HepG2 (cell line): Measurements from ENCODE around the gene TRIP6. TPM values are rescaled to one million over a fixed set of nuclear protein-coding genes. Genes with fewer than 3 reads are reported as not detected.

ENCODE experiments used
- ATAC-seq: fragments of 200-7000 bp; cut with Tn5 transposase; 3 replicates; pipeline ENCODE4 v1.9.1; 2020; ENCODE audit warnings: mild to moderate bottlenecking, moderate library complexity
- BruUV-seq: library from RNA; stranded (reverse); fragments of 400-500 nt; replicated peaks from 2 replicates; lab custom pipeline; 2021; lab: Mats Ljungman, UMichigan
- CTCF ChIA-PET: fragments of 300-600 bp; formaldehyde crosslinking; extraction: SDS; loops from one replicate; lab custom pipeline; 2021; ENCODE audit warnings: low total read pairs, inconsistent platforms, low intra/inter-chr PET ratio; lab: Yijun Ruan, JAX
- POLR2A ChIA-PET: fragments of 350-600 bp; sonication (Branson Sonifier 250); formaldehyde crosslinking; loops from one replicate; lab custom pipeline; 2020; ENCODE audit warnings: antibody characterized with exemption, inconsistent platforms; lab: Yijun Ruan, JAX
- DNase-seq: peaks from one replicate; pipeline ENCODE4 v3.0.0-alpha.2; 2015; ENCODE audit warnings: low spot score
- FAIRE-seq: peaks from 3 replicates; lab custom pipeline; 2011; peaks lifted over from hg19 to GRCh38; lab: Jason Lieb, UNC
- H2AFZ ChIP-seq: one replicate; pipeline ENCODE4 v1.6.1; 2011; ENCODE audit warnings: low read length, inconsistent platforms
- H3K27ac ChIP-seq: fragments of 300-600 bp; 3 replicates; pipeline ENCODE4 v1.8.0; 2011; ENCODE audit warnings: mixed run types, mild to moderate bottlenecking, mixed read lengths, low read length, inconsistent platforms; ENCODE audit not compliant: insufficient read depth; ENCODE audit errors: extremely low read length
- H3K27me3 ChIP-seq, 2 experiments: fragments of 200-600 bp in 1 of 2; 2 replicates in 1 of 2; 3 replicates in 1 of 2; pipeline versions ENCODE4 v1.6.0 to v1.8.0; 2011; ENCODE audit warnings: low read length in 2 of 2, mild to moderate bottlenecking in 2 of 2, moderate library complexity in 2 of 2, inconsistent platforms in 1 of 2; ENCODE audit not compliant: insufficient read depth in 2 of 2, control insufficient read depth in 1 of 2
- H3K36me3 ChIP-seq, 2 experiments: fragments of 200-600 bp in 1 of 2; replicated peaks in 1 of 2; 2 replicates in 1 of 2; 3 replicates in 1 of 2; pipeline versions ENCODE4 v1.5.1 to v1.8.0; 2011; ENCODE audit warnings: low read length in 2 of 2, inconsistent platforms in 1 of 2; ENCODE audit not compliant: insufficient read depth in 2 of 2, control insufficient read depth in 1 of 2
- H3K4me1 ChIP-seq: 2 replicates; pipeline ENCODE4 v1.5.1; 2012; ENCODE audit warnings: low read length, inconsistent platforms; ENCODE audit not compliant: insufficient read depth
- H3K4me2 ChIP-seq: 2 replicates; pipeline ENCODE4 v1.6.0; 2011; ENCODE audit warnings: low read depth, low read length, inconsistent platforms
- H3K4me3 ChIP-seq, 3 experiments: fragments of 200-600 bp in 1 of 3; sonication (generic), shearing (Covaris generic) in 1 of 3; replicated peaks in 1 of 3; 2 replicates each; pipeline ENCODE4 v1.5.1; 2011 to 2016; ENCODE audit warnings: low read length in 3 of 3, inconsistent platforms in 2 of 3, low read depth in 2 of 3, mild to moderate bottlenecking in 2 of 3, control low read depth in 1 of 3, mixed read lengths in 1 of 3; ENCODE audit not compliant: insufficient read depth in 1 of 3
- H3K79me2 ChIP-seq: one replicate; pipeline ENCODE4 v1.6.1; 2011; ENCODE audit warnings: low read length, inconsistent platforms; ENCODE audit not compliant: insufficient read depth
- H3K9ac ChIP-seq: 2 replicates; pipeline ENCODE4 v1.6.0; 2011; ENCODE audit warnings: mild to moderate bottlenecking, low read depth, low read length, inconsistent platforms; ENCODE audit not compliant: insufficient read depth
- H3K9me3 ChIP-seq: 2 replicates; pipeline ENCODE4 v1.5.1; 2012; ENCODE audit warnings: mild to moderate bottlenecking, low read length
- H4K20me1 ChIP-seq: 2 replicates; pipeline ENCODE4 v1.6.0; 2011; ENCODE audit warnings: inconsistent platforms, mild to moderate bottlenecking, low read length, moderate library complexity; ENCODE audit not compliant: insufficient read depth
- GMEB2 ChIP-seq: IDR thresholded peaks from 2 replicates; pipeline ENCODE4 v1.6.1; 2016; ENCODE audit warnings: missing biosample characterization, missing genetic modification reagents, low read depth
- HHEX ChIP-seq: IDR thresholded peaks from 2 replicates; pipeline ENCODE4 v1.6.1; 2016; ENCODE audit warnings: control low read depth
- IRF2 ChIP-seq: IDR thresholded peaks from 2 replicates; pipeline ENCODE4 v1.6.1; 2018; ENCODE audit warnings: missing genetic modification reagents, missing compliant biosample characterization
- KLF15 ChIP-seq: sonication (generic); formaldehyde crosslinking; IDR thresholded peaks from 2 replicates; pipeline ENCODE4 v1.8.1; 2023; ENCODE audit warnings: borderline replicate concordance, mild to moderate bottlenecking, inconsistent platforms, missing genetic modification reagents, mixed read lengths
- MIXL1 ChIP-seq: IDR thresholded peaks from 2 replicates; pipeline ENCODE4 v1.6.1; 2016
- MXD3 ChIP-seq: IDR thresholded peaks from 2 replicates; pipeline ENCODE4 v1.6.1; 2016; ENCODE audit warnings: mild to moderate bottlenecking, missing biosample characterization, missing genetic modification reagents
- PRMT3 ChIP-seq: sonication (generic); formaldehyde crosslinking; IDR thresholded peaks from 2 replicates; pipeline ENCODE4 v1.8.1; 2022; ENCODE audit warnings: low read depth, mild to moderate bottlenecking, moderate library complexity, missing genetic modification reagents, borderline replicate concordance
- YEATS4 ChIP-seq: sonication (generic); formaldehyde crosslinking; IDR thresholded peaks from 2 replicates; pipeline ENCODE4 v1.4.0; 2020; ENCODE audit warnings: missing genetic modification reagents, borderline replicate concordance
- ZBTB44 ChIP-seq: sonication (generic); formaldehyde crosslinking; IDR thresholded peaks from 2 replicates; pipeline ENCODE4 v1.4.0; 2020; ENCODE audit warnings: missing genetic modification reagents
- ZNF224 ChIP-seq: sonication (generic); formaldehyde crosslinking; IDR thresholded peaks from 2 replicates; pipeline ENCODE4 v1.5.0; 2020; ENCODE audit warnings: mild to moderate bottlenecking, missing genetic modification reagents
- ZNF441 ChIP-seq: sonication (generic); formaldehyde crosslinking; IDR thresholded peaks from 2 replicates; pipeline ENCODE4 v1.7.0; 2021; ENCODE audit warnings: missing genetic modification reagents, borderline replicate concordance
- ZNF879 ChIP-seq: sonication (generic); formaldehyde crosslinking; IDR thresholded peaks from 2 replicates; pipeline ENCODE4 v1.8.1; 2023; ENCODE audit warnings: missing genetic modification reagents
- ZNF883 ChIP-seq: sonication (generic); formaldehyde crosslinking; IDR thresholded peaks from 2 replicates; pipeline ENCODE4 v1.5.1; 2020; ENCODE audit warnings: mild to moderate bottlenecking, missing genetic modification reagents; ENCODE audit errors: not compliant biosample characterization
- ZSCAN21 ChIP-seq: sonication (generic); formaldehyde crosslinking; IDR thresholded peaks from 2 replicates; pipeline ENCODE4 v1.8.0; 2022; ENCODE audit warnings: mild to moderate bottlenecking, missing genetic modification reagents, moderate library complexity, borderline replicate concordance
- WGBS: methylation state at CpG from one replicate; pipeline ENCODE4 v1.1.6; 2017; ENCODE audit warnings: low lambda C conversion rate; 5-methylcytosine and 5-hydroxymethylcytosine counted together
- in situ Hi-C: cut with HindIII; loops from 2 replicates; pipeline ENCODE4 v1.10.0; 2017; ENCODE audit warnings: low pct_unique_long_range_greater_than_20kb; ENCODE audit not compliant: extremely low pct_ligation_motif_present
- intact Hi-C: fragments of 100-400 bp; cut with micrococcal nuclease; formaldehyde crosslinking; loops from one replicate; pipeline ENCODE4 v1.10.0; 2022; ENCODE audit not compliant: unreplicated experiment
- polyA plus RNA-seq, 8 experiments: library from polyadenylated mRNA; depleted of rRNA in 3 of 8; stranded (reverse) in 7 of 8; unstranded in 1 of 8; fragments of >200 nt; fragmentation: Illumina TruSeq in 4 of 8; extraction: Trizol in 4 of 8; gene quantifications; 2 replicates each; pipeline versions ENCODE4 v1.2.1 to v1.2.3, GENCODE V29; 2011 to 2016; ENCODE audit warnings: low read depth in 4 of 8, missing spikeins in 1 of 8, mixed read lengths in 1 of 8; ENCODE audit not compliant: insufficient read depth in 1 of 8
- total RNA-seq, 5 experiments: library from RNA; depleted of rRNA; stranded (reverse); fragments of >200 nt; fragmentation: Illumina TruSeq; extraction: Trizol; gene quantifications; 2 replicates each; pipeline ENCODE4 v1.2.3, GENCODE V29; 2016; ENCODE audit warnings: low read depth in 1 of 5
- TF ChIP-seq, protein P1 (sequence below): sonication (generic); formaldehyde crosslinking; IDR thresholded peaks from 2 replicates; pipeline ENCODE4 v1.8.0; 2022; ENCODE audit warnings: missing genetic modification reagents, mild to moderate bottlenecking, inconsistent platforms, borderline replicate concordance
- TF ChIP-seq, protein P2 (sequence below): sonication (generic); formaldehyde crosslinking; IDR thresholded peaks from 2 replicates; pipeline ENCODE4 v1.4.0; 2020; ENCODE audit warnings: missing genetic modification reagents, mild to moderate bottlenecking, borderline replicate concordance

The TRIP6 gene
- total and polyA plus RNA-seq, 2 of the 13 experiments (the other 11 are each of a cell fraction or from before 2014, with no cell fraction given), result 0.34 to 0.38 TPM

DNA sequence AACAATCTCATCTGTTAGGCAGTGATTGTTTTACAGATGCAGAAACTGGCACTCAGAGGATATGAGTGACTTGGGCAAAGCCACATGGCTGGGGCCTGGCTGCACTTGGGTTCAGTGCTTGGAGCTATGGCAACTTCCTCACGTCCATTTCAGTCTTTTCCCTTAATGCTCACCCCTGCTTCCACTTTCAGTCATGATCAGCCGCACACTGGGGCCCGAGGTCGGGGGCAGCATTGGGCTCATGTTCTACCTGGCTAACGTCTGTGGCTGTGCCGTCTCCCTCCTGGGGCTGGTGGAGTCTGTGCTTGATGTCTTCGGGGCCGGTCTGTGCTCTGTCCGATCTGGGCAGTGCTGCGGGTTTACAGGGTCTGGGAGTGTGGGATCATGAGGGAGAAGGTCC is 11.7 kb upstream of the TRIP6 start:
- POLR2A ChIA-PET, result interaction anchor here (1.3 kb wide), 1 partner anchor 16 kb away, joined by 3 read pairs; no protein-coding TSS in a partner anchor
- Histone ChIP-seq H3K9me3 (no peaks in the 10 kb centered on the region), H4K20me1 (no peaks in the 10 kb centered on the region), H3K4me2 (no peak overlapping the region), H3K4me3 (no peak overlapping the region), H3K9ac (no peak overlapping the region), H3K4me1 (peaks cover 23% of the 10 kb centered on the region), H3K79me2 (no peaks in the 10 kb centered on the region), H3K36me3 (peaks cover 2 to 4% of the 10 kb centered on the region in 2 experiments; a peak in 2 of 5 replicates), H3K27ac (no peak overlapping the region), H3K27me3 (no peaks in the 10 kb centered on the region; a peak in 1 of 5 replicates), H2AFZ (no peak overlapping the region)
- in situ Hi-C loops (loop anchor here (10.0 kb wide), 2 partner anchors 61 to 151 kb away; partner anchors contain the start of gene POP7), intact Hi-C loops (no loop called here)
- FAIRE-seq (no peak), DNase-seq (no peak), ATAC-seq (no peak)
- BruUV-seq, result no TSS peak
- WGBS, result 96% methylated on average over 6 of the region's 10 CpGs
- CTCF ChIA-PET, result no interaction called here
- TF ChIP-seq ZNF883 (no peak), YEATS4 (CRISPR knock-in tag) (no peak), ZBTB44 (CRISPR knock-in tag) (no peak), ZNF224 (no peak), ZSCAN21 (CRISPR knock-in tag) (no peak), ZNF441 (CRISPR knock-in tag) (no peak), PRMT3 (CRISPR knock-in tag) (no peak), MIXL1 (CRISPR knock-in tag) (no peak), IRF2 (CRISPR knock-in tag) (no peak), HHEX (CRISPR knock-in tag) (no peak), GMEB2 (CRISPR knock-in tag) (no peak), KLF15 (no peak), ZNF879 (CRISPR knock-in tag) (no peak), MXD3 (CRISPR knock-in tag) (no peak)
- TF ChIP-seq, protein P1, sequence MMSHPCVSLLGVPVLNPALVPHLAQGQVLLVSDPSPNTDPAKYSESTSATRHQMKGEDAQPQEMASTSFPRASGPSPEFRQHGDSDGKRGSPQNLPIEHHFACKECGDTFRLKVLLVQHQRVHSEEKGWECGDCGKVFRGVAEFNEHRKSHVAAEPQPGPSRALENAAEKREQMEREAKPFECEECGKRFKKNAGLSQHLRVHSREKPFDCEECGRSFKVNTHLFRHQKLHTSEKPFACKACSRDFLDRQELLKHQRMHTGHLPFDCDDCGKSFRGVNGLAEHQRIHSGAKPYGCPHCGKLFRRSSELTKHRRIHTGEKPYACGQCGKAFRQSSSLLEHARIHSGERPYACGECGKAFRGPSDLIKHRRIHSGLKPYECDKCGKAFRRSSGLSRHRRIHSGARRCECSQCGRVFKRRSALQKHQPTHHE (CRISPR knock-in tag), result no peak
- TF ChIP-seq, protein P2, sequence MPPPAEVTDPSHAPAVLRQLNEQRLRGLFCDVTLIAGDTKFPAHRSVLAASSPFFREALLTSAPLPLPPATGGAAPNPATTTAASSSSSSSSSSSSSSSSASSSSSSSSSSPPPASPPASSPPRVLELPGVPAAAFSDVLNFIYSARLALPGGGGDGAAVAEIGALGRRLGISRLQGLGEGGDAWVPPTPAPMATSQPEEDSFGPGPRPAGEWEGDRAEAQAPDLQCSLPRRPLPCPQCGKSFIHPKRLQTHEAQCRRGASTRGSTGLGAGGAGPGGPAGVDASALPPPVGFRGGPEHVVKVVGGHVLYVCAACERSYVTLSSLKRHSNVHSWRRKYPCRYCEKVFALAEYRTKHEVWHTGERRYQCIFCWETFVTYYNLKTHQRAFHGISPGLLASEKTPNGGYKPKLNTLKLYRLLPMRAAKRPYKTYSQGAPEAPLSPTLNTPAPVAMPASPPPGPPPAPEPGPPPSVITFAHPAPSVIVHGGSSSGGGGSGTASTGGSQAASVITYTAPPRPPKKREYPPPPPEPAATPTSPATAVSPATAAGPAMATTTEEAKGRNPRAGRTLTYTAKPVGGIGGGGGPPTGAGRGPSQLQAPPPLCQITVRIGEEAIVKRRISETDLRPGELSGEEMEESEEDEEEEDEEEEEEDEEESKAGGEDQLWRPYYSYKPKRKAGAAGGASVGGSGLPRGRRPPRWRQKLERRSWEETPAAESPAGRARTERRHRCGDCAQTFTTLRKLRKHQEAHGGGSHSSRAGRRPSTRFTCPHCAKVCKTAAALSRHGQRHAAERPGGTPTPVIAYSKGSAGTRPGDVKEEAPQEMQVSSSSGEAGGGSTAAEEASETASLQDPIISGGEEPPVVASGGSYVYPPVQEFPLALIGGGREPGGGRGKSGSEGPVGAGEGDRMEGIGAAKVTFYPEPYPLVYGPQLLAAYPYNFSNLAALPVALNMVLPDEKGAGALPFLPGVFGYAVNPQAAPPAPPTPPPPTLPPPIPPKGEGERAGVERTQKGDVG (CRISPR knock-in tag), result no peak
